ENCODE results near the gene DRC7. TPM values are rescaled to one million over a fixed set of nuclear protein-coding genes. Genes with fewer than 3 reads are reported as not detected.

Gene DRC7
- total and polyA plus RNA-seq, 10 of the 15 experiments (the other 5 are each of a cell fraction or from before 2014, with no cell fraction given), result 0.06 to 0.49 (median 0.14) TPM; not detected in 4

GRCh38 chr16:57771141-57771785 lies 76.7 kb downstream of the DRC7 start:
- no TSS peak for BruUV-seq (replicated peaks)
- Histone ChIP-seq H3K4me3 (no peak overlapping the region), H3K9me3 (replicated peaks; ENCODE audit: control insufficient read depth, insufficient read depth, low read length) (no peaks in the 10 kb centered on the region), H4K20me1 (ENCODE audit: control insufficient read depth, insufficient read depth) (no peaks in the 10 kb centered on the region), H3K27me3 (replicated peaks in 1 of 2; ENCODE audit: control insufficient read depth in 2 of 2, insufficient read depth in 2 of 2, low read length in 1 of 2) (no peaks in the 10 kb centered on the region), H3K27ac (ENCODE audit: control insufficient read depth, insufficient read depth) (no peak overlapping the region), H2AFZ (ENCODE audit: control insufficient read depth, low read depth, low read length) (no peak overlapping the region), H3K79me2 (ENCODE audit: control insufficient read depth, insufficient read depth, low read length) (no peaks in the 10 kb centered on the region), H3K36me3 (ENCODE audit: control insufficient read depth in 2 of 2, insufficient read depth in 2 of 2, low read length in 1 of 2) (no peaks in the 10 kb centered on the region), H3K4me2 (ENCODE audit: control insufficient read depth, insufficient read depth) (no peak overlapping the region), H3K9ac (ENCODE audit: control insufficient read depth, insufficient read depth, low read length) (no peak overlapping the region), H3K4me1 (ENCODE audit: control insufficient read depth, insufficient read depth, low read length) (no peaks in the 10 kb centered on the region)
- DNase-seq (ENCODE audit: low read depth, low spot score) (no peak), FAIRE-seq (no peak), ATAC-seq (no peak)
- POLR2A ChIA-PET, result no interaction called here
- TF ChIP-seq RELA (IDR thresholded peaks at IDR 0.05; ENCODE audit: borderline replicate concordance, partially characterized antibody), result no peak
- no peak for TF ChIP-seq TAF1 (IDR thresholded peaks at IDR 0.05; ENCODE audit: borderline replicate concordance, low read depth, low read length)
- TF ChIP-seq TCF7 (IDR thresholded peaks at IDR 0.05; ENCODE audit: borderline replicate concordance), result no peak
- TF ChIP-seq SIN3A (IDR thresholded peaks at IDR 0.05; ENCODE audit: low read depth, low read length), result no peak
- TF ChIP-seq IKZF1 (conservative IDR thresholded peaks at IDR 0.05), result no peak
- no peak for TF ChIP-seq ZNF384 (IDR thresholded peaks at IDR 0.05; ENCODE audit: borderline replicate concordance, low read depth, low read length)
- no peak for TF ChIP-seq SMARCA5 (IDR thresholded peaks at IDR 0.05)
- TF ChIP-seq TCF12 (IDR thresholded peaks at IDR 0.05; ENCODE audit: low read depth, low read length), result no peak
- TF ChIP-seq PML (IDR thresholded peaks at IDR 0.05; ENCODE audit: low read length), result no peak
- TF ChIP-seq ZNF592 (IDR thresholded peaks at IDR 0.05), result no peak
- intact Hi-C loops (cut with micrococcal nuclease; ENCODE audit: unreplicated experiment), result no loop called here
- RAD21 ChIA-PET (ENCODE audit: unreplicated experiment), result no interaction called here
- SMC1A ChIA-PET (ENCODE audit: uncharacterized antibody, unreplicated experiment), result no interaction called here
- CTCF ChIA-PET, result interaction anchor here (0.6 to 0.7 kb wide), 2 partner anchors 52 to 239 kb away, joined by 3 read pairs; no protein-coding TSS in a partner anchor
- in situ Hi-C loops (cut with MboI), result no loop called here
- 52% methylated on average over 26 of the region's 26 CpGs for WGBS (ENCODE audit: insufficient coverage, insufficient replicate concordance, low lambda C conversion rate, missing lambda C conversion rate)
